Measurements from ENCODE around the gene LRRC75B.

- no peak for TF ChIP-seq CHD4 (IDR thresholded peaks at IDR 0.05; ENCODE audit: insufficient read depth, insufficient replicate concordance, low read depth, low read length, poor library complexity, severe bottlenecking)
- TF ChIP-seq CTCF (IDR thresholded peaks at IDR 0.05 in 2 of 3, conservative IDR thresholded peaks at IDR 0.05 in 1 of 3; ENCODE audit: insufficient read depth in 2 of 3, low read depth in 1 of 3, low read length in 3 of 3), result no peak
- no peak for TF ChIP-seq ZBTB34 (CRISPR knock-in tag; IDR thresholded peaks at IDR 0.05)
- TF ChIP-seq ZNF644 (tag; IDR thresholded peaks at IDR 0.05; ENCODE audit: low read depth), result no peak
- TF ChIP-seq ARID3A (IDR thresholded peaks at IDR 0.05; ENCODE audit: borderline replicate concordance, low read depth, low read length), result no peak
- TF ChIP-seq POLR2A (conservative IDR thresholded peaks at IDR 0.05), result no peak
- TF ChIP-seq EP300 (IDR thresholded peaks at IDR 0.05; ENCODE audit: low read length), result no peak
- no peak for TF ChIP-seq TEAD4 (IDR thresholded peaks at IDR 0.05; ENCODE audit: low read length)
- no peak for TF ChIP-seq TEAD4 (CRISPR knock-in tag; IDR thresholded peaks at IDR 0.05; ENCODE audit: borderline replicate concordance)
- no peak for TF ChIP-seq POLR2AphosphoS5 (IDR thresholded peaks at IDR 0.05; ENCODE audit: control insufficient read depth, insufficient read depth, low read depth, low read length)
- no peak for TF ChIP-seq ARNT (IDR thresholded peaks at IDR 0.05)
- no peak for TF ChIP-seq RBM17 (IDR thresholded peaks at IDR 0.05; ENCODE audit: borderline replicate concordance, low read depth, low read length)
Observed at GRCh38 chr22:24594569-24595120, 1.8 kb upstream of the LRRC75B start.
